H54 (cell line): Measurements from ENCODE around the gene FAM120A.

Experiments
- DNase-seq: peaks from one replicate; pipeline ENCODE4 v3.0.0; 2011; ENCODE audit warnings: low spot score, mixed read lengths; ENCODE audit not compliant: insufficient read length
- FAIRE-seq: peaks from 3 replicates; lab custom pipeline; 2011; peaks lifted over from hg19 to GRCh38; lab: Jason Lieb, UNC
- POLR2A ChIP-seq: IDR thresholded peaks from 2 replicates; pipeline ENCODE4 v1.6.1; 2011; ENCODE audit warnings: low read depth, mild to moderate bottlenecking, low read length

Gene FAM120A

DNA sequence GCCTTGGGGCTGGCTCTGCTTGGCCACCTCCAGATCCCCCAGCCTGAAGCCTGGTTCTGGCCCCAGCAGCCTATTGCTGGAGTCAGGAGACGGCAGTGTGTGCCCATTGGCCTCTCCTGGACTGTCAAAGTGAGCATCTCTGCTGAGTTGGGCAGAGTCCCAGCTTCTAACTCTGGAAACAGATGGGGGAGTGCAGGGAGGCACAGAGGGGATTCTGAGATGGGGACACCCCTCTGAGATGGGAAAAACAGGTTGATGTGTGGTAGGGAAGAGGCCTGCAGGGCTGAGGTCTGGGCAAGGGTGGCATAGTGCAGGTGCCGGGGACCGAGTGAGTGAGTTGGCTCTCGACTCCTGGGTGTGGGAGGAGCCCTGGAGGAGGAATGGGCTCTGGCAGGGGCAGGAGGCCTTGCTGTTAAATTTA is 152.4 kb downstream of the FAM120A start:
- FAIRE-seq (no peak), DNase-seq (no peak)
- no peak for TF ChIP-seq POLR2A

DNA sequence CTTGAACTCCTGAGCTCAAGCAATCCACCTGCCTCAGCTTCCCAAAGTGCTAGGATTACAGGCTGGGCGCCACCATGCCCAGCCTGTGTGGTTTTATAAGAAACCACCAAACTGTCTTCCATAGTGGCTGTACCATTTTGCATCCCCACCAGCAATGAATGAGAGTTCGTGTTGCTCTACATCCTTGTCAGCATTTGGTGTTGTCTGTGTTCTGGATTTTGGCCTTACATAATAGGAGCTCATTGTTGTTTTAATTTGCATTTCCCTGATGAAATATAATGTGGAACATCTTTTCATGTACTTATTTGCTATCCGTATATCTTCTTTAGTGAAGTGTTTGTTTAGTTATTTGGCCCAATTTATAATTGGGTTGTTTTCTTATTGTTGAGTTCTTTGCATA is 154.7 kb downstream of the FAM120A start:
- no peak for FAIRE-seq
- no peak for DNase-seq
- no peak for TF ChIP-seq POLR2A

DNA sequence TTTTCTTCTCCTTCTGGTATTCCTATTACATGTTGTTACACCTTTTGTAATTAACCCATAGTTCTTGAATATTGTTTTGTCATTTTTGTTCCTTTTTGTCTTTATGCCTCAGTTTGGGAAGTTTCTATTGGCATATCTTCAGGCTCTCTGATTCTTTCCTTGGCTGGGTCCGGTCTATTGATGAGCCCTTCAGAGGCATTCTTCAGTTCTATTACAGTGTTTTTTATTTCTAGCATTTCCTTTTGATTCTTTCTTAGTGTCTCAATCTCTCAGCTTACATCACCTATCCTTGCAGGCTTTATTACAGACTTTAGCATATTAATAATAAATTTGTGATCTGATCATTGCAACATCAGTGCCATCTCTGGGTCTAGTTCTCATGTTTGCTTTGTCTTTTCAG is 158.7 kb downstream of the FAM120A start:
- no peak for FAIRE-seq
- no peak for DNase-seq
- no peak for TF ChIP-seq POLR2A

DNA sequence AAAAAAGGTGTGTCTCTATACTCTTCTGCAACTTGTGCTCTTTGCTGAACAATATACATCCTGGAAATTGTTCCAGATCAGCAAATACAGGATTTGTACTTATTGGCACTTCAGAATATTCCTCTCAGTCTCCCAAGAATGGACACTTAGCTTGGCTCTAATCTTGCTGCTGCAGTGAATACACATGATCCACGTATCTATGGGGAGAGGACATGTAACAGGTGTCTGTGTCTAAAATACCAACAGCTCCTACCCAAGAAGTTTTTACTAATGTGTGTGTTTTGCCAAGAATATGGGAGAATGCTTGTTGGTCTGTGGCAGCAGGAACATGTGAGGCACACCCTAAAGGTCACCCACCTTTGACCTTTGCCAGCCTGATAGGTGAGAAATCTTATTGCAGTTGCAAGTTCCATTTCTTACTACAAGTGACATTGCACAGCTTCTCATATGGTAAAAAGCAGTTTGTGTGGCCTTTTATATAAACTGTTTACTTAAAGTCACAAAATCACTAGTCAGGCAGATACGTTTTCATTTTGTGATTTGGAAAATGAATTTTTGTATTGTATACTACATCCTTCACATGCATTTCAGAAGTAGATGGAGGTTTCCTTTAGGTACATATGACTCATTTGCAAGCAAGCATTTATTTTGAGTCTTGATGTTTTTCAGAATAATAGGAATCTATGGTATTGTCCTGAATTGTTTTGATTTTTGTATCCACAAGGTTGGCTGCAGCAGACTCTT is 160.7 kb downstream of the FAM120A start:
- no peak for TF ChIP-seq POLR2A
- no peak for DNase-seq
- FAIRE-seq = no peak

DNA sequence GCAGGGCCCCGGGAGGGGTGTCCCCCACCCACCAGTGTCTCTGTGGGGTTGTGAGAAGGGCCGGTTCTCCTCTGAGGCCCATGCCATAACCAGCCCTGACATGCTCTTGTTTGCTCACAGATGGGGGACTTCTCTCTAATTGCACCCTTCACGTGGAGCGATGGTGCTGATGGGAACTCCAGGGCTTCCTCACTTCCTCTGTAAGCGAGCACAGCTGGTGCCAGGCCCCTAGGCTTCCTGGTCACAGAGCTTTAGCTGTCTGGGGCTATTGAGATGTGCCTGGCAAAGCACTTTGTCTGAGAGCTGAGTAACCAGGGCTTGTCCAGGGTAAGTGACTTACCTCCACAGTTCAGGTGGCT is 161.3 kb downstream of the FAM120A start:
- DNase-seq = no peak
- no peak for TF ChIP-seq POLR2A
- no peak for FAIRE-seq

DNA sequence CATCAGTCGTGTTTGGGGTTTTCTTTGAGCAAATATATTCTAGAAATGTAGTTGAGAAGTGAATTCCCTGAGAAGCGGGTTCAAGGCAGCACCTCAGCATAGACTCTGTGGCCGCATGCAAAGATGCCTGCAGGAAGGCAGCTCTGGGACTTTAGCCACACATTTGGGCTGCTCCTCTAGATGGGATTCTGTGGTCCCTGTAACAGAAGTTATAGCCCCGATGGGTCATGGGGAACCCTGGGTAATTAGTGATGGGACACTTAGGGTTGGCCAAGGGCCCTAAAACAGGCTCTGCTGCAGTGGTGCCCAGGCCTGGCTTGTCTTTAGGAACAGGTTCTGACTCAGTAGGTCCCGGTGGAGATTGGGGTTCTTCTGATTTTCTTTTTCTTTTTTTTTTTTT is 161.7 kb downstream of the FAM120A start:
- FAIRE-seq = no peak
- DNase-seq = no peak
- TF ChIP-seq POLR2A = no peak

DNA sequence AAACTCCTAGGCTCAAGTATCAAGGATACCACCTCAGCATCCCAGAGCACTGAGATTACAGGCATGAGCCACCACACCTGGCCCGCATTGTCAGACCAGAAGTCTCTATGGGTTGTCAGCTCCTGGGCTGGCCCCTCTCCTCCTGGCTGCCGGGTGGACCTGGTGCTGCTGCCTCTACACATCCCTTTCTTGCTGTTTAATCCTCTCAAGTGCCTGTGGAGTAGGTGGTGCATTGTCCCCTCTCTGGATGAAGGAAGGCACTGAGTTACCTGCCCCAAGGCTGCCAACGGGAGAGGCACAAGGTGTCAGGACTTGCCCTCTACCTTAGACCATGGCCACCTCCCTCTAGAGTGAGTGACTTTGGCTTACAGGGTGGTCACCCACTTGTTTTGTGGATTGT is 162.3 kb downstream of the FAM120A start:
- DNase-seq (no peak), FAIRE-seq (no peak)
- TF ChIP-seq POLR2A = no peak

DNA sequence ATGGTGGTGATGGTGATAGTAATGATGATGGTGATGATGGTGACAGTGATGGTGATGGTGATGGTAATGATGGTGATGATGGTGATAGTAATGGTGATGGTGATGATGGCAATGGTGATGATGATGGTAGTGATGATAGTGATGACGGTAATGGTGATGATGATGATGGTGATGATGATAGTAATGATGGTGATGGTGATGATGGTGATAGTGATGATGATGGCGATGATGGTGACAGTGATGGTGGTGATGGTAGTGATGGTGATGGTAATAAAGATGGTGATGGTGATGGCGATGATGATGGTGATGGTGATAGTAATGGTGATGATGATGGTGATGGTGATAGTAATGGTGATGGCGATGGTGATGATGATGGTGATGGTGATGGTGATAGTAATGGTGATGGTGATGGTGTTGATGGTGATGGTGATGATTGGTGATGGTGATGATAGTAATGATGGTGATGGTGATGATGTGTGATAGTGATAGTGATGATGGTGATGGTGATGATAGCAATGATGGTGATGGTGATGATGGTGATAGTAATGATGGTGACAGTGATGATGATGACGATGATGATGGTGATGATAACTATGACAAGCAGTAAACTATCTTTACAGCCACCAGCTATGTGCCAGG is 163.5 kb downstream of the FAM120A start:
- no peak for TF ChIP-seq POLR2A
- FAIRE-seq (no peak), DNase-seq (no peak)
